Mesenteric fat pad (tissue), 1 donor: ENCODE measurements around the gene CDT1. TPM values are rescaled to one million over a fixed set of nuclear protein-coding genes. Genes with fewer than 3 reads are reported as not detected.
"Not testable (repeated sequence)": the region's sequence is repeated elsewhere in the genome, so short reads cannot be mapped to it uniquely, and the experiment has no call there.

Source experiments
- DNase-seq: peaks from one replicate; pipeline ENCODE4 v3.0.0-alpha.2; 2020; ENCODE audit warnings: low spot score
- total RNA-seq: library from RNA; stranded (reverse); fragmentation: NEBNext Ultra II Directional; extraction: Animal tissue kit (Norgen Biotek cat#: 25700); gene quantifications from one replicate; pipeline ENCODE4 v1.2.1, GENCODE V29; 2021
- donor health status: DM: yes; HTN: yes; CAD: no.

The CDT1 gene
- total RNA-seq, 1 donor from 2014 or later, result 0.22 TPM

DNA sequence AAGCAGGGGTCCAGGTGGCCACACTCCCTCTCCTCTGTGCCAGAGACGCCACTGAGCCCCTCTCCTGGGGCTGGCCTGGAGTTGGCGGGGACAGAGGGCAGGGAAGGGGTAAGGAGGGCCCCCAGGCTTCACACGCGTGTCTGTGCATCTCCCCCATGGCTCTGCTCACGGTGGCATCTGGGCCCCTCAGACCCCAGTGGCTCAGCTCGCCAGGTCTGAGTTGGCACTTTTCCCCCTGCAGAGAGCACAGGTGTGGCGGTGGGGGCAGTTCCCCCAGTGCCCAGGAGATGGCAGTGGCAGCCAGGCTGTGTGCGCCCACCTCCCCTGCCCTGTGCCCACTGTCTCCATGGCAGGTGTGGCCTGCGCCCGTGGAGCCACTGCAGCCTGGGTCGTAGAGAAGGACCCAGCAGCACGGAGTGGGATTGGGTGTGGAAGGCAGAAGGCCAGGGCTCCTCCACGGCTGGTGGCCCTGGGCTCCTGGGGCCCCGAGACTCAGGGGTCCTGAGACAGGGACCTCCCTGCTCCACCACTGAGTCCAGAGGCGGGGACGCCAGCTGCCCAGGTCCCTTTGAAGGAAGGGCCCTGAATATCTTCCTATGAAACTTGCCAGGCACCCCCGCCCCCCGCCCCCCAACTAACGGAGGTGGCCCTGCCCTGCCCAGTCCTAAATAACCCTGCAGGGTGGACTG, 12.5 kb downstream of the CDT1 start:
- DNase-seq, result no peak

DNA sequence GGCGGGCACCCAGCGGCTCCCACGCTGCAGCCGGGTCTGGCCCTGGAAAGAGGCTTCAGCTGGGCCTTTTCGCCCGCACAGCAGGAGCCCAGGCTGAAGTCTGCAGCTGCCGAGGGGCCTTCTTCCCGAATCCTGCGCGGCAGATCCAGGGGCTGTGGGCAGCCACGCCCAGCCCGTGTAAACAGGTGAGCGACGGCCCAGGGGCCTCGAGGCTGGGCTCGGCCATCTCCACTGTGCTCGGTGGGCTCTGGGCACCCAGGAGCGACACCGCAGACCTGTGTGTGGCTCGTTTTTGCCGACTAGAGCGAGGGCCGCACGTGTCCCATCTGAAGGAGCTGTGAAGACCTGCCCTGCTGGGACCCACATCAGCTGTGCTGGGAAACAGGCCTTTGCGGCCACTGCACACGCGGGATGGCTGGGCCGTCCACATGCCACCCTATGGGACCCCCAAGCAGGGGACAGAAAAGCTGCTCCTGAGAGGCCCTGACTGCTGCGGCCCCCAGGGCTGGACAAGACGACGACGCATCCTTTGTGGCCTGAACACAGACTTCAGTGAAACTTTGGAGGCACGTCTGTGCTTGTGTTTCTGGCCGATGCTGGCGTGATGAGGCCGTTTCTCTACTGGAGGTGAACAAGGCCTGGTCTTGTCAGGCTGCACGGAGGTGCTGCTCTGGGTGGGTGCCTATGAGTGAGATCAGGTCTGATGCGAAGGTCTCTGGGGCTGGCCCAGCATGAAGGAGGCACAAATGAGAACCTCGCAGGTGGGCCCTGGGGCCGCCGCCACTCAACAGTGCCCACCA, 13.3 kb downstream of the CDT1 start:
- DNase-seq, result no peak

DNA sequence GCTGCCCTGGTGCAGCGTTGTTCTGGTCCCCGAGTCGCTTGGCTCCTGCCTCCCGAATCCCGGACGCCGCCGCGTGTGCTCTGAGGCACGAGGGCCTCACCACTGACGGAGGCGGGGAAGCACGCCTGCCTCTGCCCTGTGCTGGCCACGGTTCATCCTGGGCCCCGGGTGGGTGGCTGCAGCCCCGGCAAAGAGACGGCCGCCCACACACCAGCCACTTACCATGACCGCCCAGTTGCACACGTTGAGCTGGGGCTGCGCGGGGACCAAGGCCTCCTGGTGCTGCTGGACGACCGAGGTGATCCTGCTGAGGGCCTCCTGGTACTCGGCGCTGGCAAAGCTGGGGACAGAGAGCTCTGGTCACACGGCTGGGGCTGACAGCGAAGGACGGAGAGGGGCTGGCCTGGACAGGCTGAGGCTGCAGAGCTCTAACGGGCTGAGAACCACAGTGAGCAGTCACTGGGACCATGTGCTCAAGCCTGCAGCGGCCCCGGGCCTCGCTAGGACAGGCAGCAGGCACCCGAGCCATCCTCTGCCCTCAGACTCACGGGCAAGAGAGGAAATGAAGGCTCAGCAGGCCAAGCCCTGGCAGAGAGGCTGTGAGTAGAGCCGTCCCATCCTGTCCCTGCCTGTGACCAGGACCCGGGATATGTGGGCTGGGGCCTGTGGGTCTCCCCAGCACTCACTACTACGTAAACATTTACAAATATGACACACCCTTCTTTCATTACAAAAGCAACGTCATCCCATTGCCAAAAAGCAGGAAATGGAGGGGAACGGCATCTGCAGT, 14.4 kb downstream of the CDT1 start:
- DNase-seq, result no peak

DNA sequence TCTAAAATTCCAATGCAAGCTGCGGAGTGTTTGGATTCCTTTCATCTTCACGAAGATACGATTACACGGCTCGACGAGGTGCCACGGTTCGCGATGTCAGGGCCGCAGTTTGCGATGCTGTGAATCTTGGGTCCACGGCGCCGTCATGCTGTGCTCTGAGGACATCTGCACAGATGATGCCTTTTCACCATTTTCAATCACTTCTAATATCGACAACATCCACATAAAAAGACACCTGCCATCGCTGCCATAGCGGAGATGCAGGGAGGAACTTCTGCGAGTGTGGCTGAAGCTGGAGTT, 14.9 kb downstream of the CDT1 start:
- DNase-seq, result no peak

DNA sequence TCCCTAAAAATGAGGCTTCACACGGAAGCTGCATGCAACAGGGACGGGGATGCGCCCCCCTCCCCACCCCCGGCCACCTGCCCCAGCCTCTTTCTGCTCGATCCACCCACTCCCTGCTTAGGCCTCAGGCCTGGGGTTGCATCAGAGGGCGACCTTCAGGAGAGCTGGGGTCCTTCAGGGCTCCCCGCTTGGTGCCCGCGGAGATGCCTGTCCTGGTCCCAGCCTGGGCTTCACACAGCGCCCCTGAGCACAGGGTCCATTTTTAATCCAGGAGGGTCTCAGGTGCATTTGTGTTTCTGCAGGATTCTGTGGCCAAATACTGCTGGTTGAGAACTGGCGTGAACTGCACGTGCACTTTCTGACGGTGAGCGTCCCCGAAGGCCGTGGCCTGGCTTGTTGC, 15.5 kb downstream of the CDT1 start:
- no peak for DNase-seq

DNA sequence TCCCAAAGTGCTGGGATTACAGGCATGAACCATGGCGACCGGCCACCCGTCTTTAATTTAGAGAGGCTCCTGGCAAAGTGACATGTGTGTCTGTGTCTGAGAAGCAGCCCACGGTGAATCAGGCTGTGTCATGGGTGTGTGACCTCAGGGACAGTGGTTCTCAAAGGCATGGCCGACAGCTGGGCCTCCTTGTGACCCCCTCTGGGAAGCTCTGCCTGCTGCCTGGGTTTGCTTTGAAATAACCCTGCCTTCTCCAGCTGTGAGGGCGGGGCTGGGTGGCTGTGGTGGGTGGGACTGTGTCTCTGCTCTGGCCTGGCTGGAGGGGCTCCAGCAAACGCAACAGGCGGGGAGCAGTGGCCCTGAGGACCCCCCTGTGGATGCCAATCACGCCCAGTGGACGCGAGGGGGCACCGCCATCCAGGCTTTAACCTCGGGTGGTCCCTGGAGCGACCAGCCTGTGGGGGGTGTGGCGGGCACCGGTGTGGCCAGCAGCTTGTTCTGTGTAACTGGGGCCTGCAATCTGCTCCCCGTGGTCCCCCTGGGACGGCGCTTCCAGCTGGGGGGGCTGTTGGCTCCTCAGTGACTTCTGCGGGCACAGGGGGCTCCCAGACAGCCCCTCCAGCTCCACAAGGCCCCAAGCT, 16.9 kb downstream of the CDT1 start:
- DNase-seq, result no peak

DNA sequence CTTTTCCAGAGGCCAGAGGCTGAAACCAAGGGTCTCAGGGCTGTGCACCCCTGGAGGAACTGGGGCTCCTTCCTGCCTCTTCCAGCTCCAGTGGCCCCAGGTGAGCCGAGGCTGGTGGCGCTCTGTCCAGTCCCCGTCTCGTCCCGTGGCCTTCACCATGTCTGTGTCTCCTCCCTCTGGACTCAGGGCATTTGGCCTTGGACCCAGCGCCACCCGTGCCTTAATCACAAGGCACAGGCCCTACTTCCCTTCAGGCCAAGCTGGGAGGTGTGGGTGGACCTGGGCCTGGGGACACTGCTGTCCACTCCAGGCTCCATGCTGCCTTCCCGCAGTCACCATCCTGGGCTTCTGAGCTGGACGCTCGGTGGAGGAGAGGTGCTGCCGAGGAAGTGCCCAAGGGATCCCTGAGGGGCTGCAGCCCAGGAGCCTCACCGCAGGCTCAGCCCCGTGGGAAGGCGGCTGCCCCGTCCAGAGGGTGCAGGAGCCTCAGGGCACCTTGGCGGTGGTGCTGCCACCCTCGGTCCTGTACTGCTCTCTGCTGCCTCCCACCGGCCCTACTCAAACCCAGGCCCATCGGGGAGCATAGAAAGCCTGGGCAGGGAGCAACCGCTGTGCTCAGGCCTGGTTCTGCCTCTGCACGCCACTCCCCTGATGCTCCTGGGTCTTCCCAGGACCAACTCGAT, 17.7 kb downstream of the CDT1 start:
- no peak for DNase-seq

DNA sequence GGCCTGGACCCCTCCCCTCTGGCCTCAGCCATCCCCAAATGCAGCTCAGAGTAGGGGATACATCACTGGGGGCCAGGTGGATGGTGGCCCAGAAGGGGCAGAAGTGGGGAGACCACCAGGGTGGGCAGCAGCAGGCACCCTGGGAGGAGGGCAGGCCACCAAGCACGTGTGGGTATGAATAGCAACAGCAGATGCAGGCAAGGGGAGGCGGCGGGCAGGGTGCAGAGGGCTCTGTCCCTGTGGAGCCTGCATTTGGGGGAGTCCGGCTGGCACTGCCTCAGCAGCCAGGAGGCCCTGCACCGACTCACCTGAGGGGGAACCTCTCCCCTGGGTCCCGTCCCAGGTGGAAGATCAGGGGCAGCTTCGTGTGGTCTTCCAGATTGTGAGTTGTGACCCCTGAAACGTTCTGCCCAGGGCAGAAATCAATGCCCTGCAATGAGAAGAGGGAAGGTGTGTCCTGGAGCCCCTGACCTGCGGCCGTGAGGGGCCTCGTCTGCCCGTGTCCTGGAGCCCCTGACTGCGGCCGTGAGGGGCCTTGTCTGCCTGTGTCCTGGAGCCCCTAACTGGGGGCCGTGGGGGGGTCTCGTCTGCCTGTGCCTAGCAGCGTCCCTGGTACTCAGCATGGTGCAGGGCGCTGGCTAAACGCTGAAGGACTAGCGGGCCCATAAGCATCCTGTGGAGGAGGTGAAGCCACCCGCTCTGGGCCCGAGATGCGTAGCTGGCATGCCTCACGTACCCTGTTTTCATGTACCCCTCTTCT, 18.9 kb downstream of the CDT1 start:
- no peak for DNase-seq

DNA sequence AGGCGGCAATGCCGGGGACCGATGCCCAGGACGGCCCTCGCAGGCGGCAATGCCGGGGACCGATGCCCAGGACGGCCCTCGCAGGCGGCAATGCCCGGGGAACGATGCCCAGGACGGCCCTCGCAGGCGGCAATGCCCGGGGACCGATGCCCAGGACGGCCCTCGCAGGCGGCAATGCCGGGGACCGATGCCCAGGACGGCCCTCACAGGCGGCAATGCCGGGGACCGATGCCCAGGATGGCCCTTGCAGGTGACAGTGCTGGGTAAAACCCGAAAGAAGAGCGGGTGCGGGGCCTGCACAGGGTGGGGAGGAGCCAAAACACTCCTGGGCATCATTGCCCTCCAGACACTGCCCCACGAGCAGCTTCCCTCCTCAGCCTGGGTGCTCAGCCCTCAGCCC, 20.1 kb downstream of the CDT1 start:
- not testable (repeated sequence) for DNase-seq

DNA sequence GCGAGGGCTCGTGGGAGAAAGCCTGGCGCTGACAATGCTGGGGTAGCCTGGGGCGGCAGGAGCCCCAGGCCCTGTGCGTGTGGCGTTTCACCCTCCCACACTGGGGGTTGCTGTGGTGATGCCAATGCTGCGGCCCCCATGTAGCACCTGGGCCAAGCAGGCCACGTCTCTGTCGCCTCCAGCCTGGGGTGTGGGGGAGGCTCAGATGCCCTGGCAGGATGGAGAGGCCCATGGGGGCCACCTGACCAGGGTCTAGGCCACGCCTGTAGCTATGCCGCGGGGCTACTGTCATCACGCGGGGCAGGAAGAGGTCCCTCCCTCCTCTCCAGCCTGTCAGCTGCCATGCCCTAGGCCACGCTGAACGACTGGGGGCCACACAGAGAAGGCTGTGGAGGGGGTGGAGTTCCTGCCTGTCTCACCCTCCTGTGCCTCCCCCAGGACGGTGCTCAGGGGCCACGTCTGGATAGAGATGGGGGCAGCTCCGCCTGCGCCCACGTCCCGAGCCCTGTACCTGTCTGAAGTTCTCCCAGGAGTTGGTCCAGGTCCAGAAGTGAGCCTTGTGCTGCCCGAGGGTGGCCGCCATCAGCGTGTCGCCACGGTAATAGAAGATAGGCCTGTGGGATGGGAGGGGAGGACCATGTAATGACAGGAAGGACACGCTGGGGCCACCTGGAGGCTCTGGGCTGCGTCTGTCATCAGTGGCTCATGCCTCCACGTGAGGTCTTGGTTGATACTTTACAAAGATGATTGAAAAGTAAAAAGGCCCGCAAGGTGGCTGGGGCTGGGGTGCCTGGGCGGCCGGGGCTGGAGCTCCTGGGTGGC, 20.9 kb downstream of the CDT1 start:
- no peak for DNase-seq

DNA sequence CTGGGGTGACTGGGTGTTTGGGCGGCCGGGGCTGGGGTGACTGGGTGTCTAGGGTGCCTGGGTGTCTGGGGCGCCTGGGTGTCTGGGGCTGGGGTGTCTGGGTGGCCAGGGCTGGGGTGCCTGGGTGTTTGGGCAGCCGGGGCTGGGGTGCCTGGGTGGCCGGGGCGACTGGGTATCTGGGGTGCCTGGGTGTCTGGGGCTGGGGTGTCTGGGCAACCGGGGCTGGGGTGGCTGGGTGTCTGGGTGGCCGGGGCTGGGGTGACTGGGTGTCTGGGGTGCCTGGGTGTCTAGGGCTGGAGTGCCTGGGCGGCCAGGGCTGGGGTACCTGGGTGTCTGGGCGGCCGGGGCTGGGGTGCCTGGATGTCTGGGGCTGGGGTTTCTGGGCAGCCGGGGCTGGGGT, 21.6 kb downstream of the CDT1 start:
- DNase-seq, result no peak

DNA sequence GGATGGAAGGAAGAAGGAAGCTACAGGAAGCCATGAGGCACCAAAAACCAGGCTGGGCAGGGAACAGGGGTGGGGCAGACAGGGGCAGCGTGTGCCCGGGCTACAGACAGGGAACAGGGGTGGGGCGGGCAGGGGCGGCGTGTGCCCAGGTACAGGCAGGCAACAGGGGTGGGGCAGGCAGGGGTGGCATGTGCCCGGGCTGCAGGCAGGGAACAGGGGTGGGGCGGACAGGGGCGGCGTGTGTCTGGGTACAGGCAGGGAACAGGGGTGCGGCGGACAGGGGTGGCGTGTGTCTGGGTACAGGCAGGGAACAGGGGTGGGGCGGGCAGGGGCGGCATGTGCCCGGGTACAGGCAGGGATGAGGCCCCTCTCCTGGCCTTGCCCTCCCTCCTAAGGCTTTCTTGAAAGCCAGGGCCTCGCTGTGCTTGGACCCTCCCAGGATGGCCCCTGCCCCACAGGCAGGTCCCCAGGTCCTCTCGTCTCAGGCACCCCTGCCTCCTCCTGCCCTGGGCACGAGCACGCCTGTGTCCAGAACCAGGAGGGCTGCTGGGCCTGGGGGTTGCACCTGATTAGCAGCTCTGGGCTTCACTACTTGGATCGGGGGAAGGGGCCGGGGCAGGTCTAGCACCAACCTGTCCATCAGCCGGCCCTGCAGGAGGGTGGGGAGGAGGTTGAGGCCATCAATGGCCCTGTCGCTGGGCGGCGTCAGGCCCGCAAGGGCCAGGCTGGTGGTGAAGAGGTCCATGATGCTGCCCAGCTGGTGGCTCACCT, 22.7 kb downstream of the CDT1 start:
- no peak for DNase-seq

DNA sequence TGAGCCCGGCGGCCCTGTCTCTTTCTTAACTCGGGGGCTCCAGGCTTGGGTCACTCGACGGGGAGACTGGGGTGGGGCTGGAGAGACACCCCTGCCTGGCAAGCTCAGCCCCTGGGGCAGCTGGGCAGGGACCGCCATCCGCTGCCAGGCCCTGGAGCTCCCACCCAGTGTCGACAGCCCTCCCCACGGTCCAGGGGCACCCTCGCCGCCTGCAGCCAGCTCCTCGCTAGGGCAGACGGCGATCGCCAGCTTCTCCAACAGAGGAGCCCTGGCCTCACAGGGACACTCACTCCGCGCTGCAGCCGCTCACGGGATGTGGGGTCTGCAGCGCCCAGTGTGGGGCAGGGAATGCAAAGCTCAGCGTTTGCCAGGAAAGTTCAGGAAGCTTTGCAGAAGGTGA, 24.1 kb downstream of the CDT1 start:
- DNase-seq, result no peak

DNA sequence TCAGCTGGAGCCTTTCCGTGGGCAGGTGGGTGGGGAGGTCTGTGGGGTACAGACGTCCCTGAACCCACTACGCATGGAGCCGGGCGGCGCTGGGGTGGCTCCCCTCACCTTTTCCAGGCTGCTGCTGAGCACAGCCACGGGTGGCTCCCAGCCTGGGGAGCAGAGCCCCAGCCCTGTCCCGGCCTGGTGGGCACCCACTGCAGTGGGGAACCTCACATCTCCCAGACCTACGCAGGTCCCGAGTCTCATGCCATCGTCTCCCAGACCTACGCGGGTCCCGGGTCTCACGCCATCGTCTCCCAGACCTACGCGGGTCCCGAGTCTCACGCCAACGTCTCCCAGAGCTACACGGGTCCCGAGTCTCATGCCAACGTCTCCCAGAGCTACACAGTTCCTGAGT, 25.1 kb downstream of the CDT1 start:
- no peak for DNase-seq

DNA sequence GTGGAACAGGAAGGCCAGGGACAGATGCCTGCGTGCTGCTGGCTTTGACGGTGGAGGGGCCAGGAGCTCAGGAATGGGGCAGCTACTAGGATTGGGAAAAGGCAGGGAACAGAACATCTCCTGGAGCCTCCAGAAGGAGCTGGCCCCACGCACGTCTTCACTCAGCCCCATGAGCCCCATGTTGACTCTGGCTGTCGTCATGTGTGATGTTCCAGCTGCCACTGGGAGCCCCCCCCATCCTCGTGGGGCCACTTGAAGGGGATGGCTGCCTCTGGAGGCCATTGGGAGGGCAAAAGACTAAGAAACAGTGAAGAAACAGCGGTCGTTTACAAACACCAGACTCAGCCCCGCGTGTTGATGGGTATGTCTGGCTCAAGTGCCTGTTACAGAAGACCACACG, 26.7 kb downstream of the CDT1 start:
- no peak for DNase-seq

DNA sequence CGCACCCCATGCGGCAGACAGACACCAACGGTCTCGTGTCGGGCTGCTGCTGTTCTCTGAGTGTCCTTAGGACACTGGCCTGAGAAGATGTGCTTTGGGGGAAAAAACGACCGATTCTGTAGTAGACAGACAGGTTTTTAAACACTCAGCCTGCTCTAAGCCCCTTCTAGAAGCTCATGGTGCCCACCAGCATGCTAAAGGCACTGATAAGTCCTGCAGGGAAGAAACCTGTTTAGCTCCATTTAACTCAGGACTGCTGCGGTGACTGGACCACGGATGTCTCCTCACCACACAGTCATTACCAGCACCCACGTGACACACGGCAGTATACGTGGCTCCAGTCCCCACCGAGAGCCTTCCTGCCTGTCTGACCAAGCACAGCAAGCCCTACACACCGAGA, 27.2 kb downstream of the CDT1 start:
- DNase-seq, result no peak

DNA sequence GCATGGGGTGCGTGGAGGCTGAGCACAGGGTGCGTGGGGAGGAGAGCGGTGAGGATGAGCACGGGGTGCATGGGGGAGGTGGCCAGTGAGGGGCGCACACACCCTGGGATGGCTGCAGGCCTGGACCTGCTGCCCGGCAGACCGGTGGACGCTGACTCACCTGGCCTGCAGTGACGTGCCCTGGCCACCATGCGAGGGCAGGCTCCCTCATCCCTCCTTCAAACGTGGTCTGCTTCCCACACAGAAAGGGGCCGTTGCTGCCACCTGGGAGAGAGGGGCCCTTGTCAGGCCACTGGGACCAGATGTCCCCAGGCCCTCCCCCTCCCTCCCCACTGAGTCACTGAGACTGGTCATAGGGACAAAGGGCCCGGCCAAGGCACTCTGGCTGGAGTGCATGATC, 28.2 kb downstream of the CDT1 start:
- no peak for DNase-seq

DNA sequence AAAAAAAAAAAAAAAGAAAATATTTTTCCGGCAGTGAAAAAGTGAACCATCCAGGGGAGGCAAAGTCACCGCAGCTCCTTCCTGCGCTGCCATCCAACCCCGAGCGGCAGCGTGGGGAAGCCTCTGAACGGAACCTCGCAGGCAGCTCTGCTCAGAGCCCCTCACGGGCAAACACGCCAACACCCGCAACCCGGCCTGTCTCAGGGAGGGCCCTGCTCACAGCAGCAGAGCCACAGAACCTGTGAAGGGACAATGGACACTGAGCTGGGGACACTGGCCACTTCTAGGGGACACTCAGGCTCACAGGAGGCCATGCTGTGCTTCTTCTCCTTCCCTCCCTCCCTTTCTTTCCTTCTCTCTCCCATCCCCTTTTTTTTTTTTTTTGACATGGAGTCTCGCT, 29.5 kb downstream of the CDT1 start:
- no peak for DNase-seq

DNA sequence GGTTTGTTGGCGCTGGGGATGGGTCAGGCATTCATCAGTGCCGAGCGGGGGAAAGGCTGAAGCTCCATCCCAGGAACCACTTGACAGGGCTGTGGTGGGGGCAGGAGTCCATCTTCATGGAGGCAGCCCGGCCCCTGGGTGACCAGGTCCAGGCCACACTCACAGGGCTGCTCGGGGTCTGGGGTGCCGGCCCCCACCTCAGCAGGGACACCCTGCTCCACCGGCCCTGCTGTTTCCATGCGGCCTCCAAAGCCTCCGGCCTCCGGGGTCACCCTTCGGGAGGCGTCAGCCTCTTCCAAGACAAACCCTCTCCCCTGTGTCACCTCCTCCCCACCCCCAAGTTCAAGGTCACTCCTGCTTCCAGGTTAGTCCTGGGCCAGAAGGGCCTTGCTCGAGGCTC, 31.1 kb downstream of the CDT1 start:
- no peak for DNase-seq
